ENCODE measurements around the gene EXOSC5.
"Not testable (repeated sequence)": the region's sequence is repeated elsewhere in the genome, so short reads cannot be mapped to it uniquely, and the experiment has no call there.

DNA sequence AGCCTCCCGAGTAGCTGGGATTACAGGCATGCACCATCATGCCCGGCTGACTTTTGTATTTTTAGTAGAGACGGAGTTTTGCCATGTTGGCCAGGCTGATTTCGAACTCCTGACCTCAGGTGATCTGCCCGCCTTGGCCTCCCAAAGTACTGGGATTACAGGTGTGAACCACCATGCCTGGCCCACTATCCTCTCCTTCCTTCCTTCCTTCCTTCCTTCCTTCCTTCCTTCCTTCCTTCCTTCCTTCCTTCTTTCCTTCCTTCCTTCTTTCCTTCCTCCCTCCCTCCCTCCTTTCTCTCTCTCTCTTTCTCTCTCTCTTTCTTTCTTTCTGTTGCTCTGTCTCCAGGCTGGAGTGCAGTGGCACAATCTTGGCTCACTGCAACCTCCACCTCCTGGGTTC, 26.0 kb downstream of the EXOSC5 start:
- TF ChIP-seq RAD21 (conservative IDR thresholded peaks at IDR 0.05); POLR2AphosphoS5 (IDR thresholded peaks at IDR 0.05); EZH2 (IDR thresholded peaks at IDR 0.05; ENCODE audit: borderline replicate concordance, insufficient read depth, low read length, poor library complexity, severe bottlenecking); EP300 (conservative IDR thresholded peaks at IDR 0.05; ENCODE audit: poor library complexity, severe bottlenecking): not testable (repeated sequence)
- TF ChIP-seq, protein P1, sequence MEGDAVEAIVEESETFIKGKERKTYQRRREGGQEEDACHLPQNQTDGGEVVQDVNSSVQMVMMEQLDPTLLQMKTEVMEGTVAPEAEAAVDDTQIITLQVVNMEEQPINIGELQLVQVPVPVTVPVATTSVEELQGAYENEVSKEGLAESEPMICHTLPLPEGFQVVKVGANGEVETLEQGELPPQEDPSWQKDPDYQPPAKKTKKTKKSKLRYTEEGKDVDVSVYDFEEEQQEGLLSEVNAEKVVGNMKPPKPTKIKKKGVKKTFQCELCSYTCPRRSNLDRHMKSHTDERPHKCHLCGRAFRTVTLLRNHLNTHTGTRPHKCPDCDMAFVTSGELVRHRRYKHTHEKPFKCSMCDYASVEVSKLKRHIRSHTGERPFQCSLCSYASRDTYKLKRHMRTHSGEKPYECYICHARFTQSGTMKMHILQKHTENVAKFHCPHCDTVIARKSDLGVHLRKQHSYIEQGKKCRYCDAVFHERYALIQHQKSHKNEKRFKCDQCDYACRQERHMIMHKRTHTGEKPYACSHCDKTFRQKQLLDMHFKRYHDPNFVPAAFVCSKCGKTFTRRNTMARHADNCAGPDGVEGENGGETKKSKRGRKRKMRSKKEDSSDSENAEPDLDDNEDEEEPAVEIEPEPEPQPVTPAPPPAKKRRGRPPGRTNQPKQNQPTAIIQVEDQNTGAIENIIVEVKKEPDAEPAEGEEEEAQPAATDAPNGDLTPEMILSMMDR (IDR thresholded peaks at IDR 0.05; ENCODE audit: poor library complexity, severe bottlenecking) = not testable (repeated sequence)
